ENCODE data around the gene MYO15A.

MYO15A gene

GRCh38 chr17:18087610-18088491 is 20.7 kb upstream of the MYO15A start, which contains the start of gene DRG2 (continued):
- TF ChIP-seq ZFHX2 (tag by site-specific recombination; conservative IDR thresholded peaks at IDR 0.05) (peak; percentile 97), ZSCAN23 (tag by site-specific recombination; IDR thresholded peaks at IDR 0.05) (peak; percentile 98), ZNF521 (tag by site-specific recombination; IDR thresholded peaks at IDR 0.05) (no peak), ZNF366 (tag by site-specific recombination; conservative IDR thresholded peaks at IDR 0.05) (peak; percentile 53), ZBTB11 (tag by site-specific recombination; conservative IDR thresholded peaks at IDR 0.05; ENCODE audit: low read depth) (peak; percentile 100), KLF10 (tag by site-specific recombination; IDR thresholded peaks at IDR 0.05) (peak; percentile 81), ZNF10 (tag by site-specific recombination; IDR thresholded peaks at IDR 0.05) (peak; percentile 48; the same call in 1 of the 2 replicates), ZNF184 (tag by site-specific recombination; IDR thresholded peaks at IDR 0.05) (peak; percentile 86), ZSCAN18 (tag by site-specific recombination; IDR thresholded peaks at IDR 0.05) (peak; percentile 73; the same call in 1 of the 2 replicates), ZBTB10 (tag by site-specific recombination; IDR thresholded peaks at IDR 0.05) (peak; percentile 50; the same call in 1 of the 2 replicates), ZSCAN4 (tag by site-specific recombination; IDR thresholded peaks at IDR 0.05) (peak; percentile 69), ZNF48 (tag by site-specific recombination; IDR thresholded peaks at IDR 0.05) (no peak), PRDM6 (tag by site-specific recombination; IDR thresholded peaks at IDR 0.05) (no peak), WT1 (tag by site-specific recombination; IDR thresholded peaks at IDR 0.05) (peak; percentile 64), ZNF37A (tag by site-specific recombination; IDR thresholded peaks at IDR 0.05) (peak; percentile 54), ZNF768 (tag by site-specific recombination; IDR thresholded peaks at IDR 0.05) (no peak; the same call in 1 of the 2 replicates), ZSCAN16 (tag by site-specific recombination; IDR thresholded peaks at IDR 0.05) (peak; percentile 43; the same call in 1 of the 2 replicates), ZNF785 (tag by site-specific recombination; IDR thresholded peaks at IDR 0.05) (peak; percentile 86; the same call in 1 of the 2 replicates), OSR2 (tag by site-specific recombination; IDR thresholded peaks at IDR 0.05) (peak; percentile 48; the same call in 1 of the 2 replicates), ZNF529 (tag by site-specific recombination; IDR thresholded peaks at IDR 0.05; ENCODE audit: insufficient replicate concordance) (peak; percentile 29), ZBTB44 (tag by site-specific recombination; IDR thresholded peaks at IDR 0.05) (peak; percentile 77), ZNF549 (tag by site-specific recombination; IDR thresholded peaks at IDR 0.05) (no peak), ZNF600 (tag by site-specific recombination; IDR thresholded peaks at IDR 0.05) (peak; percentile 95), ZBTB17 (tag by site-specific recombination; IDR thresholded peaks at IDR 0.05) (peak; percentile 92), OVOL3 (tag by site-specific recombination; IDR thresholded peaks at IDR 0.05) (peak; percentile 89), ZNF777 (tag by site-specific recombination; IDR thresholded peaks at IDR 0.05; ENCODE audit: borderline replicate concordance) (peak; percentile 68; the same call in 1 of the 2 replicates)

Measured in HEK293 (cell line).